Neural cell (in vitro differentiated cells): ENCODE results near the gene SMPD3. TPM values are rescaled to one million over a fixed set of nuclear protein-coding genes. Genes with fewer than 3 reads are reported as not detected.

Experiments used
- H2AFZ ChIP-seq: fragments of 200-600, 300-800 bp; sonication (generic), shearing (Covaris generic); 2 replicates; pipeline ENCODE4 v1.6.0; 2014; ENCODE audit warnings: low read depth, mild to moderate bottlenecking, antibody characterized with exemption, low read length, moderate library complexity
- H3F3A ChIP-seq: fragments of 200-600 bp; shearing (Covaris generic); 2 replicates; pipeline ENCODE4 v1.6.1; 2016; ENCODE audit warnings: mild to moderate bottlenecking, moderate library complexity, mixed read lengths, antibody characterized with exemption, low read length; ENCODE audit not compliant: insufficient read depth, poor library complexity, severe bottlenecking
- H3K27ac ChIP-seq: fragments of 200-600, 300-800 bp; sonication (generic), shearing (Covaris generic); 2 replicates; pipeline ENCODE4 v1.5.1; 2014; ENCODE audit warnings: mild to moderate bottlenecking, low read length, moderate library complexity
- H3K27me3 ChIP-seq: fragments of 300-800, 200-600 bp; sonication (generic), shearing (Covaris generic); 2 replicates; pipeline ENCODE4 v1.6.0; 2014; ENCODE audit warnings: mild to moderate bottlenecking, low read depth, low read length, moderate library complexity; ENCODE audit not compliant: insufficient read depth
- H3K36me3 ChIP-seq: fragments of 300-800, 200-600 bp; sonication (generic), shearing (Covaris generic); 2 replicates; pipeline ENCODE4 v1.5.1; 2014; ENCODE audit warnings: mild to moderate bottlenecking, antibody characterized with exemption, low read length, moderate library complexity; ENCODE audit not compliant: insufficient read depth
- H3K4me2 ChIP-seq: fragments of 300-800, 200-600 bp; sonication (generic), shearing (Covaris generic); 2 replicates; pipeline ENCODE4 v1.6.0; 2014; ENCODE audit warnings: mild to moderate bottlenecking, low read length
- H3K4me3 ChIP-seq: fragments of 300-800, 200-600 bp; sonication (generic), shearing (Covaris generic); 2 replicates; pipeline ENCODE4 v1.5.1; 2014; ENCODE audit warnings: mild to moderate bottlenecking, low read length, moderate library complexity
- H3K79me2 ChIP-seq: fragments of 200-600 bp; shearing (Covaris generic); replicated peaks from 2 replicates; pipeline ENCODE4 v1.6.0; 2014; ENCODE audit warnings: mild to moderate bottlenecking, low read length, moderate library complexity; ENCODE audit not compliant: insufficient read depth
- H3K9ac ChIP-seq: fragments of 300-800, 200-600 bp; sonication (generic), shearing (Covaris generic); 2 replicates; pipeline ENCODE4 v1.6.1; 2016; ENCODE audit warnings: mild to moderate bottlenecking, low read length, mixed read lengths
- H3K9me2 ChIP-seq: fragments of 200-600 bp; shearing (Covaris generic); 2 replicates; pipeline ENCODE4 v1.6.1; 2016; ENCODE audit warnings: mild to moderate bottlenecking, low read length, mixed read lengths; ENCODE audit not compliant: insufficient read depth
- H3K9me3 ChIP-seq: fragments of 200-600, 300-800 bp; sonication (generic), shearing (Covaris generic); 2 replicates; pipeline ENCODE4 v1.6.1; 2016; ENCODE audit warnings: mild to moderate bottlenecking, mixed run types, low read length, moderate library complexity, mixed read lengths
- H4K20me1 ChIP-seq: fragments of 200-600 bp; shearing (Covaris generic); 2 replicates; pipeline ENCODE4 v1.6.1; 2016; ENCODE audit warnings: mild to moderate bottlenecking, mixed run types; ENCODE audit not compliant: insufficient read depth
- EP300 ChIP-seq: fragments of 450-650 bp; conservative IDR thresholded peaks from 2 replicates; pipeline ENCODE4 v1.6.1; 2014; ENCODE audit warnings: antibody characterized with exemption, mild to moderate bottlenecking, moderate library complexity; ENCODE audit not compliant: poor library complexity, severe bottlenecking
- EZH2 ChIP-seq: fragments of 200-600, 300-800 bp; shearing (Covaris generic), sonication (generic); IDR thresholded peaks from 2 replicates; pipeline ENCODE4 v1.6.1; 2014; ENCODE audit warnings: antibody characterized with exemption, low read length, borderline replicate concordance, mild to moderate bottlenecking; ENCODE audit not compliant: insufficient read depth, poor library complexity, severe bottlenecking
- MXI1 ChIP-seq: fragments of 450-650 bp; conservative IDR thresholded peaks from 2 replicates; pipeline ENCODE4 v1.6.1; 2014; ENCODE audit warnings: antibody characterized with exemption, mild to moderate bottlenecking; ENCODE audit not compliant: poor library complexity, severe bottlenecking
- POLR2AphosphoS5 ChIP-seq: IDR thresholded peaks from 2 replicates; pipeline ENCODE4 v1.6.1; 2012
- RAD21 ChIP-seq: fragments of 450-650 bp; conservative IDR thresholded peaks from 2 replicates; pipeline ENCODE4 v1.6.1; 2014; ENCODE audit warnings: antibody characterized with exemption, mild to moderate bottlenecking, moderate library complexity
- SMC3 ChIP-seq: fragments of 450-650 bp; conservative IDR thresholded peaks from 2 replicates; pipeline ENCODE4 v1.6.1; 2014; ENCODE audit warnings: antibody characterized with exemption, mild to moderate bottlenecking, moderate library complexity; ENCODE audit not compliant: poor library complexity
- TAF1 ChIP-seq: IDR thresholded peaks from 2 replicates; pipeline ENCODE4 v1.6.1; 2012; ENCODE audit warnings: low read depth
- polyA plus RNA-seq: library from polyadenylated mRNA; depleted of rRNA; stranded (reverse); fragments of >200 nt; gene quantifications from 2 replicates; pipeline ENCODE4 v1.2.3, GENCODE V29; 2014
- TF ChIP-seq, protein P1 (sequence below): fragments of 450-650 bp; IDR thresholded peaks from 2 replicates; pipeline ENCODE4 v1.5.1; 2014; ENCODE audit warnings: antibody characterized with exemption, mild to moderate bottlenecking, moderate library complexity; ENCODE audit not compliant: poor library complexity, severe bottlenecking
- TF ChIP-seq, protein P2 (sequence below): IDR thresholded peaks from 2 replicates; pipeline ENCODE4 v1.6.1; 2012; ENCODE audit warnings: borderline replicate concordance

SMPD3 gene
- polyA plus RNA-seq, 1 donor from 2014 or later = 42.7 TPM

DNA sequence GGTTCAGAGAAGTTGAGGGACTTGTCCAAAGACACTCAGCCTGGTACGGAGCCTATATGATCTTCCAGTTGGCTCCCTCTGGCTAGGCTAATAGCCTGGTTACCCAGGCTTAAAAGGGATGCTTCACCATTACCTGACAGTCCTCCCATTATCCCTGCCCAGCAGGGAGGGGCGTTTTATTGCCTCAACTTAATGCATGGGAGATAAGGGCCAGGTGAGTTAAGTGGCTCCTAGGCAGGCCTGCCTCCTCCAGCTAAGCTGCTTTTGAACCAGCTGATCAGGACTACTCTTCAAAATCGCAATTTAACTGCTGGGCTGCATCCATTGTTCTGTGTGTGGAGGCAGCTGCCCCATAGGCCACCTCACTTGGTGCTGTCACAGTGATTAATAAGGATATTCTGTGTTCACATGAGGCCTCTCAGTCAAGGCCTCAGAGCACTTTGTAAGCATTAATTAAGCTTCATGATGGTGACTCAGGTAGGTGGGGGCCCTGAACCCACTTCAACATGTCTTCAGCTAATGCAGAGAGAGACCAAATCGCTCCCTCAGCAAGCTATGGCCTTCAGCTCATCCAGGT lies 27.9 kb downstream of the SMPD3 start:
- Histone ChIP-seq H3K9me3 (no peaks in the 10 kb centered on the region), H3K4me2 (no peak overlapping the region), H2AFZ (no peak overlapping the region), H3K27me3 (no peaks in the 10 kb centered on the region), H3K27ac (no peak overlapping the region), H3K9ac (no peak overlapping the region), H3F3A (no peaks in the 10 kb centered on the region), H4K20me1 (no peaks in the 10 kb centered on the region), H3K36me3 (no peaks in the 10 kb centered on the region), H3K4me3 (no peak overlapping the region), H3K79me2 (peaks cover 3% of the 10 kb centered on the region), H3K9me2 (no peaks in the 10 kb centered on the region)
- TF ChIP-seq, protein P1, sequence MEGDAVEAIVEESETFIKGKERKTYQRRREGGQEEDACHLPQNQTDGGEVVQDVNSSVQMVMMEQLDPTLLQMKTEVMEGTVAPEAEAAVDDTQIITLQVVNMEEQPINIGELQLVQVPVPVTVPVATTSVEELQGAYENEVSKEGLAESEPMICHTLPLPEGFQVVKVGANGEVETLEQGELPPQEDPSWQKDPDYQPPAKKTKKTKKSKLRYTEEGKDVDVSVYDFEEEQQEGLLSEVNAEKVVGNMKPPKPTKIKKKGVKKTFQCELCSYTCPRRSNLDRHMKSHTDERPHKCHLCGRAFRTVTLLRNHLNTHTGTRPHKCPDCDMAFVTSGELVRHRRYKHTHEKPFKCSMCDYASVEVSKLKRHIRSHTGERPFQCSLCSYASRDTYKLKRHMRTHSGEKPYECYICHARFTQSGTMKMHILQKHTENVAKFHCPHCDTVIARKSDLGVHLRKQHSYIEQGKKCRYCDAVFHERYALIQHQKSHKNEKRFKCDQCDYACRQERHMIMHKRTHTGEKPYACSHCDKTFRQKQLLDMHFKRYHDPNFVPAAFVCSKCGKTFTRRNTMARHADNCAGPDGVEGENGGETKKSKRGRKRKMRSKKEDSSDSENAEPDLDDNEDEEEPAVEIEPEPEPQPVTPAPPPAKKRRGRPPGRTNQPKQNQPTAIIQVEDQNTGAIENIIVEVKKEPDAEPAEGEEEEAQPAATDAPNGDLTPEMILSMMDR = no peak
- no peak for TF ChIP-seq POLR2AphosphoS5
- TF ChIP-seq TAF1 = no peak
- no peak for TF ChIP-seq EP300
- no peak for TF ChIP-seq RAD21
- TF ChIP-seq, protein P2, sequence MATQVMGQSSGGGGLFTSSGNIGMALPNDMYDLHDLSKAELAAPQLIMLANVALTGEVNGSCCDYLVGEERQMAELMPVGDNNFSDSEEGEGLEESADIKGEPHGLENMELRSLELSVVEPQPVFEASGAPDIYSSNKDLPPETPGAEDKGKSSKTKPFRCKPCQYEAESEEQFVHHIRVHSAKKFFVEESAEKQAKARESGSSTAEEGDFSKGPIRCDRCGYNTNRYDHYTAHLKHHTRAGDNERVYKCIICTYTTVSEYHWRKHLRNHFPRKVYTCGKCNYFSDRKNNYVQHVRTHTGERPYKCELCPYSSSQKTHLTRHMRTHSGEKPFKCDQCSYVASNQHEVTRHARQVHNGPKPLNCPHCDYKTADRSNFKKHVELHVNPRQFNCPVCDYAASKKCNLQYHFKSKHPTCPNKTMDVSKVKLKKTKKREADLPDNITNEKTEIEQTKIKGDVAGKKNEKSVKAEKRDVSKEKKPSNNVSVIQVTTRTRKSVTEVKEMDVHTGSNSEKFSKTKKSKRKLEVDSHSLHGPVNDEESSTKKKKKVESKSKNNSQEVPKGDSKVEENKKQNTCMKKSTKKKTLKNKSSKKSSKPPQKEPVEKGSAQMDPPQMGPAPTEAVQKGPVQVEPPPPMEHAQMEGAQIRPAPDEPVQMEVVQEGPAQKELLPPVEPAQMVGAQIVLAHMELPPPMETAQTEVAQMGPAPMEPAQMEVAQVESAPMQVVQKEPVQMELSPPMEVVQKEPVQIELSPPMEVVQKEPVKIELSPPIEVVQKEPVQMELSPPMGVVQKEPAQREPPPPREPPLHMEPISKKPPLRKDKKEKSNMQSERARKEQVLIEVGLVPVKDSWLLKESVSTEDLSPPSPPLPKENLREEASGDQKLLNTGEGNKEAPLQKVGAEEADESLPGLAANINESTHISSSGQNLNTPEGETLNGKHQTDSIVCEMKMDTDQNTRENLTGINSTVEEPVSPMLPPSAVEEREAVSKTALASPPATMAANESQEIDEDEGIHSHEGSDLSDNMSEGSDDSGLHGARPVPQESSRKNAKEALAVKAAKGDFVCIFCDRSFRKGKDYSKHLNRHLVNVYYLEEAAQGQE = no peak
- TF ChIP-seq MXI1 = no peak

DNA sequence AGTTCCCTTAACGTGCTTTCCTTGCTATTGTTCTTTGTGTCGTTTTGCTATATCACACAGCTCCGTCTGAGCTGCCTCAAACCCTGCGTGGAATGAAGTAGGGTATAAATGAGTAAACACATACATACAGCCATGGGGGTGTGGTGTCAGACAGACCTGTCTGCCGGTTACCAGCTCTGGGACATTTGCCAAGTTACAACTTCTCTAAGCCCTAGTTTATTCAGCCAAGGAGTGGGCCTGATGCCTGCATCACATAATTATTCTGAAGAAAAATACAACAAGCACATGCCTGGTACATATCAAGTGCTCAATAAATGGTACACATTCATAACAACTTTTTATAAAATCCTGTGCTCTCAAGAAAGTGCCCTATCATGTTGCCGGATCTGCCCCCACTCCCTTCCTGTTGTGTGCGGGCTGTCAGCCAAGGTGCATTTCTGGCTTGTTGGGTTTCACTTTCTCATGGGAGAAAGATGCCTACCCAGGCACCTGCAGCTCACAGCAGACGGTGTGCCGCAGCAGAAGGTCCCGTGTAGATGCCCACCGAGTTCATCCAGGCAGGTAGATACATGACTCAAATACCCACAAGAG lies 30.5 kb downstream of the SMPD3 start:
- Histone ChIP-seq H3K27ac (no peak overlapping the region), H3K9me3 (no peaks in the 10 kb centered on the region), H4K20me1 (no peaks in the 10 kb centered on the region), H3K9me2 (no peaks in the 10 kb centered on the region), H3K79me2 (peaks cover 3% of the 10 kb centered on the region), H3K9ac (no peak overlapping the region), H2AFZ (no peak overlapping the region), H3K36me3 (no peaks in the 10 kb centered on the region), H3K4me2 (no peak overlapping the region), H3K4me3 (no peak overlapping the region), H3K27me3 (no peaks in the 10 kb centered on the region), H3F3A (no peaks in the 10 kb centered on the region)
- no peak for TF ChIP-seq RAD21
- no peak for TF ChIP-seq SMC3
- TF ChIP-seq, protein P2 = no peak
- TF ChIP-seq TAF1 = no peak
- no peak for TF ChIP-seq EZH2
- no peak for TF ChIP-seq POLR2AphosphoS5
- TF ChIP-seq MXI1 = no peak
- TF ChIP-seq, protein P1 = no peak
- TF ChIP-seq EP300 = no peak
